CD14-positive monocyte (primary cell): Measurements from ENCODE around the gene RBL2. TPM values are rescaled to one million over a fixed set of nuclear protein-coding genes. Genes with fewer than 3 reads are reported as not detected.

Experiments used
- DNase-seq, 3 donors: peaks; one replicate each; pipeline ENCODE4 v3.0.0-alpha.2; 2011 to 2022
- H2AFZ ChIP-seq: 2 replicates; pipeline ENCODE4 v1.6.0; 2012; ENCODE audit warnings: mild to moderate bottlenecking, low read depth, low read length, inconsistent platforms; ENCODE audit not compliant: insufficient read depth, poor library complexity, severe bottlenecking
- H3K27ac ChIP-seq, 2 donors: 1 replicate in 1 of 2; 2 replicates in 1 of 2; pipeline ENCODE4 v1.5.1; 2012 to 2013; ENCODE audit warnings: low read length in 2 of 2, control low read depth in 1 of 2, inconsistent platforms in 1 of 2, low read depth in 1 of 2, mild to moderate bottlenecking in 1 of 2
- H3K27me3 ChIP-seq, 2 donors: one replicate each; pipeline versions ENCODE4 v1.6.0 to v1.6.1; 2011 to 2013; ENCODE audit warnings: low read length in 2 of 2; ENCODE audit not compliant: control insufficient read depth in 2 of 2, insufficient read depth in 2 of 2
- H3K36me3 ChIP-seq, 2 donors: replicated peaks in 1 of 2; 1 replicate in 1 of 2; 2 replicates in 1 of 2; pipeline versions ENCODE4 v1.5.1 to v1.6.1; 2012 to 2013; ENCODE audit warnings: low read length in 2 of 2, control low read depth in 1 of 2, inconsistent platforms in 1 of 2, mild to moderate bottlenecking in 1 of 2; ENCODE audit not compliant: insufficient read depth in 2 of 2, control insufficient read depth in 1 of 2
- H3K4me1 ChIP-seq, 2 donors: 1 replicate in 1 of 2; 2 replicates in 1 of 2; pipeline versions ENCODE4 v1.5.1 to v1.6.1; 2012 to 2013; ENCODE audit warnings: low read length in 2 of 2, control low read depth in 1 of 2, inconsistent platforms in 1 of 2, mild to moderate bottlenecking in 1 of 2, moderate library complexity in 1 of 2; ENCODE audit not compliant: insufficient read depth in 2 of 2, control insufficient read depth in 1 of 2
- H3K4me2 ChIP-seq: replicated peaks from 2 replicates; pipeline ENCODE3; 2012; ENCODE audit warnings: low read length, moderate library complexity, mild to moderate bottlenecking; ENCODE audit not compliant: poor library complexity, severe bottlenecking; ENCODE audit errors: extremely low read depth
- H3K4me3 ChIP-seq, 3 experiments: fragments of 200-600 bp in 1 of 3; sonication (generic) in 1 of 3; replicated peaks in 1 of 3; 1 replicate in 2 of 3; 2 replicates in 1 of 3; pipeline ENCODE4 v1.5.1; 2011 to 2013; ENCODE audit warnings: low read length in 3 of 3, mild to moderate bottlenecking in 3 of 3, control low read depth in 2 of 3, low read depth in 2 of 3, inconsistent platforms in 1 of 3, moderate library complexity in 1 of 3
- H3K79me2 ChIP-seq: 2 replicates; pipeline ENCODE4 v1.6.0; 2012; ENCODE audit warnings: mild to moderate bottlenecking, control low read depth, inconsistent platforms, low read length, moderate library complexity; ENCODE audit not compliant: insufficient read depth
- H3K9ac ChIP-seq: 2 replicates; pipeline ENCODE4 v1.6.0; 2017; ENCODE audit warnings: low read length, mild to moderate bottlenecking; ENCODE audit not compliant: insufficient read depth, poor library complexity, severe bottlenecking
- H3K9me3 ChIP-seq, 2 donors: replicated peaks in 1 of 2; 1 replicate in 1 of 2; 2 replicates in 1 of 2; pipeline versions ENCODE4 v1.5.1 to v1.6.1; 2012 to 2013; ENCODE audit warnings: low read length in 2 of 2, control low read depth in 1 of 2; ENCODE audit not compliant: control insufficient read depth in 1 of 2, insufficient read depth in 1 of 2
- H4K20me1 ChIP-seq: 2 replicates; pipeline ENCODE4 v1.6.0; 2012; ENCODE audit warnings: mild to moderate bottlenecking, low read length, control low read depth, moderate library complexity; ENCODE audit not compliant: insufficient read depth
- H3K27ac Mint-ChIP-seq, 7 donors: one replicate each; pipeline ENCODE4 v1.8.0; 2020; ENCODE audit warnings: mild to moderate bottlenecking in 7 of 7, mixed read lengths in 7 of 7, moderate library complexity in 6 of 7, inconsistent platforms in 2 of 7
- H3K27me3 Mint-ChIP-seq, 3 donors: one replicate each; pipeline ENCODE4 v1.8.0; 2021 to 2022; ENCODE audit warnings: low read depth in 3 of 3, mild to moderate bottlenecking in 3 of 3, mixed read lengths in 3 of 3, moderate library complexity in 3 of 3, inconsistent platforms in 1 of 3
- H3K36me3 Mint-ChIP-seq, 2 donors: one replicate each; pipeline ENCODE4 v1.8.0; 2020; ENCODE audit warnings: mixed read lengths in 2 of 2, inconsistent platforms in 1 of 2, mild to moderate bottlenecking in 1 of 2
- H3K4me1 Mint-ChIP-seq: one replicate; pipeline ENCODE4 v1.8.0; 2020; ENCODE audit warnings: mild to moderate bottlenecking, mixed read lengths
- H3K4me3 Mint-ChIP-seq, 2 donors: one replicate each; pipeline ENCODE4 v1.8.0; 2020; ENCODE audit warnings: mild to moderate bottlenecking in 2 of 2, mixed read lengths in 2 of 2, moderate library complexity in 1 of 2
- H3K9me3 Mint-ChIP-seq, 7 donors: one replicate each; pipeline ENCODE4 v1.8.0; 2020 to 2022; ENCODE audit warnings: mixed read lengths in 7 of 7, mild to moderate bottlenecking in 6 of 7, moderate library complexity in 6 of 7, inconsistent platforms in 2 of 7
- WGBS: methylation state at CpG from one replicate; pipeline ENCODE4 v1.1.5; 2013; ENCODE audit warnings: missing lambda C conversion rate; ENCODE audit not compliant: insufficient coverage; 5-methylcytosine and 5-hydroxymethylcytosine counted together
- intact Hi-C, 2 donors: fragments of 100-400 bp; cut with micrococcal nuclease; formaldehyde crosslinking; loops; one replicate each; pipeline versions ENCODE4 v1.15.0 to v1.15.1; 2023
- polyA plus RNA-seq, 3 donors: library from polyadenylated mRNA; depleted of rRNA in 1 of 3; unstranded in 2 of 3; stranded (reverse) in 1 of 3; fragments of 300-500 nt in 2 of 3; fragments of >200 nt in 1 of 3; fragmentation: Illumina TruSeq in 2 of 3; gene quantifications; 1 replicate in 2 of 3; 2 replicates in 1 of 3; pipeline ENCODE4 v1.2.3, GENCODE V29; 2012 to 2021
- TF ChIP-seq, protein P1 (sequence below): fragments of 200-600 bp; IDR thresholded peaks from one replicate; pipeline ENCODE4 v1.8.0; 2022; ENCODE audit warnings: antibody characterized with exemption, mild to moderate bottlenecking

RBL2 gene
- polyA plus RNA-seq, 3 donors = 54.3 to 104 (median 77.7) TPM

DNA sequence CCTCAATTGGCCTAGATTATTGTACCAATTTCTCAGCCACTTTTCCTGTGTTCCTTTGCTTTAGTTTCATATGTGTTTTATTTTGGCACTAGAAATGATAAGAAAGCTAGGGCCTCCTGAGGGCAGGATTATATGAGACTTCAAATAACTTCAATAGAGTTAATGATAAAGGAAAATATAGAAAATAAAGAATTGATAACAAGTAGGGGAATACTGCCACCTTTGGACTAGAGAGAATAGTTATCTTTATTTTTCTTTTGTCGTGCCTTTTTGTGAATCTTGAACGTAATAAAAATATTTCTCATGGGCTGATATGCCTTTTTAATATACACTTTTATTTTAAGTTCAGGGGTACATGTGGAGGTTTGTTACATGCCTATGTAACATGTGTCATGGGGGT is 29.3 kb upstream of the RBL2 start:
- WGBS = no CpG with 5 or more reads among the region's 2 CpGs
- H3K27me3 ChIP-seq = peaks cover 0 to 2% of the 10 kb centered on the region in 2 donors
- no peak overlapping the region for H3K4me2 ChIP-seq
- H3K27ac ChIP-seq = no peak overlapping the region
- TF ChIP-seq, protein P1, sequence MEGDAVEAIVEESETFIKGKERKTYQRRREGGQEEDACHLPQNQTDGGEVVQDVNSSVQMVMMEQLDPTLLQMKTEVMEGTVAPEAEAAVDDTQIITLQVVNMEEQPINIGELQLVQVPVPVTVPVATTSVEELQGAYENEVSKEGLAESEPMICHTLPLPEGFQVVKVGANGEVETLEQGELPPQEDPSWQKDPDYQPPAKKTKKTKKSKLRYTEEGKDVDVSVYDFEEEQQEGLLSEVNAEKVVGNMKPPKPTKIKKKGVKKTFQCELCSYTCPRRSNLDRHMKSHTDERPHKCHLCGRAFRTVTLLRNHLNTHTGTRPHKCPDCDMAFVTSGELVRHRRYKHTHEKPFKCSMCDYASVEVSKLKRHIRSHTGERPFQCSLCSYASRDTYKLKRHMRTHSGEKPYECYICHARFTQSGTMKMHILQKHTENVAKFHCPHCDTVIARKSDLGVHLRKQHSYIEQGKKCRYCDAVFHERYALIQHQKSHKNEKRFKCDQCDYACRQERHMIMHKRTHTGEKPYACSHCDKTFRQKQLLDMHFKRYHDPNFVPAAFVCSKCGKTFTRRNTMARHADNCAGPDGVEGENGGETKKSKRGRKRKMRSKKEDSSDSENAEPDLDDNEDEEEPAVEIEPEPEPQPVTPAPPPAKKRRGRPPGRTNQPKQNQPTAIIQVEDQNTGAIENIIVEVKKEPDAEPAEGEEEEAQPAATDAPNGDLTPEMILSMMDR = peak; percentile 52
- H3K9me3 Mint-ChIP-seq = no peaks in the 10 kb centered on the region
- H3K4me1 Mint-ChIP-seq = no peaks in the 10 kb centered on the region
- no peak overlapping the region for H3K9ac ChIP-seq
- intact Hi-C loops = no loop called here
- H3K27me3 Mint-ChIP-seq = peaks cover 0 to 10% (median 0%) of the 10 kb centered on the region in 3 donors
- no peaks in the 10 kb centered on the region for H3K79me2 ChIP-seq
- no peaks in the 10 kb centered on the region for H3K9me3 ChIP-seq
- H3K36me3 ChIP-seq = no peaks in the 10 kb centered on the region
- peak in 1 of 3 donors; percentile 24 for DNase-seq
- H3K36me3 Mint-ChIP-seq = no peaks in the 10 kb centered on the region
- H4K20me1 ChIP-seq = no peaks in the 10 kb centered on the region
- no peaks in the 10 kb centered on the region for H3K4me1 ChIP-seq
- no peak overlapping the region for H3K27ac Mint-ChIP-seq
- H2AFZ ChIP-seq = no peak overlapping the region
- H3K4me3 ChIP-seq = no peak overlapping the region
- H3K4me3 Mint-ChIP-seq = no peak overlapping the region

DNA sequence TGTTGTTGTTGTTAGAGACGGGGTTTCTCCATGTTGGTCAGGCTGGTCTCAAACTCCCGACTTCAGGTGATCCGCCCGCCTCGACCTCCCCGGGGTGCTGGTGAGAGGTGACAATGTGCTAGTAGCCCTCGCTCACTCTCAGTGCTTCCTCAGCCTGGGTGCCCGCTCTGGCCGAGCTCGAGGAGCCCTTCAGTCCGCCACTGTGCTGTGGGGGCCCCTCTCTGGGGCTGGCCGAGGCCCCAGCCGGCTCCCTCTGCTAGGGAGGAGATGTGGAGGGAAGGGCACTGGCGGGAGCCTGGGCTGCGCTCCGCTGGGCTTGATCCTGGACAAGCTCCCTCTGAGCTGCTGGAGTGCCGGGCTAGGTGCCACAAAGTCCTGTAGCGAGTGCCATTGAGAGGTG is 21.7 kb upstream of the RBL2 start:
- TF ChIP-seq, protein P1 = no peak
- H2AFZ ChIP-seq = no peak overlapping the region
- 98% methylated on average over 16 of the region's 18 CpGs for WGBS
- Mint-ChIP-seq H3K36me3 (no peaks in the 10 kb centered on the region), H3K9me3 (peaks cover 5 to 22% (median 11%) of the 10 kb centered on the region in 7 donors), H3K4me3 (no peak overlapping the region), H3K27me3 (peaks cover 3 to 20% (median 11%) of the 10 kb centered on the region in 3 donors), H3K27ac (peak overlapping the region in 1 of 7 donors; percentile 18), H3K4me1 (peaks cover 12% of the 10 kb centered on the region)
- H3K9ac ChIP-seq = no peak overlapping the region
- H3K79me2 ChIP-seq = no peaks in the 10 kb centered on the region
- peaks cover 0 to 8% of the 10 kb centered on the region in 2 donors for H3K4me1 ChIP-seq
- intact Hi-C loops = no loop called here
- no peaks in the 10 kb centered on the region for H4K20me1 ChIP-seq
- peaks cover 0 to 4% of the 10 kb centered on the region in 2 donors for H3K27me3 ChIP-seq
- H3K4me2 ChIP-seq = no peak overlapping the region
- no peaks in the 10 kb centered on the region for H3K36me3 ChIP-seq
- no peak for DNase-seq
- peaks cover 0 to 12% of the 10 kb centered on the region in 2 donors for H3K9me3 ChIP-seq
- no peak overlapping the region for H3K4me3 ChIP-seq
- H3K27ac ChIP-seq = no peak overlapping the region
